Fibroblast of gingiva (primary cell): Measurements from ENCODE around the gene BSDC1.
"Not testable (repeated sequence)": the region's sequence is repeated elsewhere in the genome, so short reads cannot be mapped to it uniquely, and the experiment has no call there.

ENCODE experiments used
- DNase-seq: peaks from one replicate; pipeline ENCODE4 v3.0.0-alpha.2; 2011; ENCODE audit warnings: low read depth

Gene BSDC1

GRCh38 chr1:32358435-32358834 is 35.8 kb downstream of the BSDC1 start:
- no peak for DNase-seq

- no peak for DNase-seq
Observed at GRCh38 chr1:32357614-32358013, 36.6 kb downstream of the BSDC1 start.

- no peak for DNase-seq
Observed at GRCh38 chr1:32356478-32356877, 37.8 kb downstream of the BSDC1 start.

GRCh38 chr1:32355778-32356177 is 38.5 kb downstream of the BSDC1 start:
- not testable (repeated sequence) for DNase-seq

GRCh38 chr1:32353886-32354570 is 40.2 kb downstream of the BSDC1 start:
- DNase-seq = peak; percentile 43

GRCh38 chr1:32353431-32353830 is 40.8 kb downstream of the BSDC1 start:
- DNase-seq = no peak

- no peak for DNase-seq
Observed at GRCh38 chr1:32352831-32353383, 41.3 kb downstream of the BSDC1 start.

- DNase-seq = no peak
Observed at GRCh38 chr1:32352239-32352745, 41.9 kb downstream of the BSDC1 start.

GRCh38 chr1:32351399-32352238 is 42.6 kb downstream of the BSDC1 start:
- DNase-seq = peak; percentile 92

- DNase-seq = no peak
Observed at GRCh38 chr1:32350785-32351398, 43.3 kb downstream of the BSDC1 start.

- DNase-seq = peak; percentile 14
Observed at GRCh38 chr1:32349211-32349708, 45.0 kb downstream of the BSDC1 start.

GRCh38 chr1:32346532-32347157 is 47.6 kb downstream of the BSDC1 start:
- DNase-seq = no peak

GRCh38 chr1:32345289-32345827 is 48.9 kb downstream of the BSDC1 start:
- DNase-seq = no peak

- no peak for DNase-seq
Observed at GRCh38 chr1:32342704-32343103, 51.5 kb downstream of the BSDC1 start.

GRCh38 chr1:32341971-32342370 is 52.3 kb downstream of the BSDC1 start:
- no peak for DNase-seq

GRCh38 chr1:32341186-32341757 is 53.0 kb downstream of the BSDC1 start:
- no peak for DNase-seq

- no peak for DNase-seq
Observed at GRCh38 chr1:32339363-32339978, 54.8 kb downstream of the BSDC1 start.

- no peak for DNase-seq
Observed at GRCh38 chr1:32338637-32339145, 55.5 kb downstream of the BSDC1 start.

GRCh38 chr1:32337855-32338636 is 56.2 kb downstream of the BSDC1 start:
- DNase-seq = no peak
